Activated naive CD4-positive, alpha-beta T cell treated with anti-CD3 and anti-CD28 coated beads, Interleukin-2, amount 10 ng/mL, durations not matched to agents 7 days and 5 days (primary cell): Measurements from ENCODE around the gene FERMT1.

Experiments used
- CTCF ChIA-PET: fragments of 350-600 bp; sonication (Branson Sonifier 250); formaldehyde crosslinking; loops from one replicate; lab custom pipeline; 2021; ENCODE audit warnings: antibody characterized with exemption; lab: Charles Lee
- DNase-seq: peaks from one replicate; pipeline ENCODE4 v3.0.0-alpha.2; 2020
- H3K27ac Mint-ChIP-seq: one replicate; pipeline ENCODE4 v1.8.0; 2021; ENCODE audit warnings: mild to moderate bottlenecking, moderate library complexity, mixed read lengths
- H3K27me3 Mint-ChIP-seq: one replicate; pipeline ENCODE4 v1.8.0; 2021; ENCODE audit warnings: mild to moderate bottlenecking, mixed read lengths
- H3K36me3 Mint-ChIP-seq: one replicate; pipeline ENCODE4 v1.8.0; 2021; ENCODE audit warnings: mixed read lengths
- H3K4me1 Mint-ChIP-seq: one replicate; pipeline ENCODE4 v1.8.0; 2021; ENCODE audit warnings: mixed read lengths
- H3K4me3 Mint-ChIP-seq: one replicate; pipeline ENCODE4 v1.8.0; 2021; ENCODE audit warnings: mild to moderate bottlenecking, moderate library complexity, mixed read lengths
- H3K9me3 Mint-ChIP-seq: one replicate; pipeline ENCODE4 v1.8.0; 2021; ENCODE audit warnings: mixed read lengths

The FERMT1 gene

DNA sequence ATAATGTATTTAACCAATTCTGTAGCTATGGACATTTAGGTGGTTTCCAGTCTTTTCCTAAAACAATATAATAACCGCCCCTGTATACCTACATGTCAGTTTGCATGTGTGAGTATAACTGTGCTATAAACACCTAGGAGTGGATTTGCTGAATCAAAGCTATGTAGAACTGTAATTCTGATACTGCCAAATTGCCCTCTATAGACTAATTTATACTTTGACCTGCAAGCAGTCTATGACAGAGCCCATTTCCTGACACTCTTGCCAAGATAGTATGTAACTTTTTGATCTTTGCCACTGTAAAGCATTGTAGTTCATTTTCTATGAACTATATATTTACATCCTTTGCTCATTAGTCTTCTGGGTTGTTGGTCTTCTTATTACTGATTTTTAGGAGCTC is 19.5 kb downstream of the FERMT1 start:
- CTCF ChIA-PET: no interaction called here
- no peak overlapping the region for H3K27ac Mint-ChIP-seq
- no peak overlapping the region for H3K4me3 Mint-ChIP-seq
- H3K9me3 Mint-ChIP-seq: no peaks in the 10 kb centered on the region
- no peak for DNase-seq
- peaks cover 14% of the 10 kb centered on the region for H3K27me3 Mint-ChIP-seq
- no peaks in the 10 kb centered on the region for H3K4me1 Mint-ChIP-seq
- H3K36me3 Mint-ChIP-seq: no peaks in the 10 kb centered on the region

DNA sequence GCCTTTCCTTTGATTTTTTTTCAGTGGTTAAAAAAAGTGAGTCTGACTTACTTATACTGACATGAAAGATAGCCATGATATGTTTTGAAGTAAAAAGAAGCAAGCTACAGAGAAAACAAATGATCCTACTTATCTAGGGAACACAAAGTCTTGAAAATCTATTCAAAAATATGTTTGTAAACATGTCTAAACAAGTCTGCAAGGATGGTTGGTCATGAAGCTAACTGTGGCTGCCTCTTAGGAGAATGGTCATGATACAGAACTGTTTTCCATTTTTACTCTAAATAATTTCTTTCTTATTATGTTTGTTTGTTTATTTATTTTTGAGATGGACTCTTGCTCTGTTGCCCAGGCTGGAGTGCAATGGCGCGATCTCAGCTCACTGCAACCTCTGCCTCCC is 21.5 kb downstream of the FERMT1 start:
- Mint-ChIP-seq H3K4me1 (no peaks in the 10 kb centered on the region), H3K36me3 (no peaks in the 10 kb centered on the region), H3K27ac (no peak overlapping the region), H3K27me3 (peaks cover 14% of the 10 kb centered on the region), H3K4me3 (no peak overlapping the region), H3K9me3 (no peaks in the 10 kb centered on the region)
- CTCF ChIA-PET: no interaction called here
- no peak for DNase-seq

DNA sequence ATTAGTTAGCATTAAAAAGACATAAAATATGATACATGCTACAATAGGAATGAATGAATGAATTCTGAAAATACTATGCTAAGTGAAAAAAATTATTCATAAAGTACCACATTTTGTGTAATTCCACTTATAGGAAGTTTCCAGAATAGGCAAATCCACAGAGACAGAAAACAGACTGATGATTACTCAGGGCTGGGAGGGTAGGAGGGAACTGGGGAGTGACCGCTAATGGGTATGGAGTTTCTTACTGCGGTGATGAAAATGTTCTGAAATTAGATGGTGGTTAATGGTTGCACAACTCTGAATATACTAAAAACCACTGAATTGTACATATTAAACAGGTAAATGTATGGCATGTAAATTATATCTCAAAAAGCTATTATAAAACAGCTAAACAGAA is 22.6 kb downstream of the FERMT1 start:
- no peak overlapping the region for H3K4me3 Mint-ChIP-seq
- H3K4me1 Mint-ChIP-seq: no peaks in the 10 kb centered on the region
- peaks cover 14% of the 10 kb centered on the region for H3K27me3 Mint-ChIP-seq
- CTCF ChIA-PET: no interaction called here
- DNase-seq: no peak
- H3K27ac Mint-ChIP-seq: no peak overlapping the region
- H3K9me3 Mint-ChIP-seq: no peaks in the 10 kb centered on the region
- H3K36me3 Mint-ChIP-seq: no peaks in the 10 kb centered on the region

DNA sequence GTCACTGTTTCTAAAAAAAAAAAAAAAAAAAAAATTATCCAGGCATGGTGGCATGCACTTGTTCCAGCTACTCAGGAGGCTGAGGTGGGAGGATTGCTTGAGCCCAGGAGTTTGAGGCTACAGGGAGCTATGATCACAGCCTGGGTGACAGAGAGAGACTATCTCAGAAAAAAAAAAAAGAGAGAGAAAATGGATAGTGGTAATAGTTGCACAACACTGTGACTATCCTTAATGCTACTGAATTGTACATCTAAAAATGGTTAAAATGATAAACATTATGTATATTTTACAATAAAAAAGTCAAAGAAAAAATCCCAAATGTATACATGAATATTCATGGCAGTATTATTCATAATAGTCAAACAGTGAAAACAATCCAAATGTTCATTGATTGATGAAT is 23.0 kb downstream of the FERMT1 start:
- Mint-ChIP-seq H3K27ac (no peak overlapping the region), H3K9me3 (no peaks in the 10 kb centered on the region), H3K36me3 (no peaks in the 10 kb centered on the region), H3K27me3 (peaks cover 11% of the 10 kb centered on the region), H3K4me1 (no peaks in the 10 kb centered on the region), H3K4me3 (no peak overlapping the region)
- DNase-seq: no peak
- CTCF ChIA-PET: no interaction called here

DNA sequence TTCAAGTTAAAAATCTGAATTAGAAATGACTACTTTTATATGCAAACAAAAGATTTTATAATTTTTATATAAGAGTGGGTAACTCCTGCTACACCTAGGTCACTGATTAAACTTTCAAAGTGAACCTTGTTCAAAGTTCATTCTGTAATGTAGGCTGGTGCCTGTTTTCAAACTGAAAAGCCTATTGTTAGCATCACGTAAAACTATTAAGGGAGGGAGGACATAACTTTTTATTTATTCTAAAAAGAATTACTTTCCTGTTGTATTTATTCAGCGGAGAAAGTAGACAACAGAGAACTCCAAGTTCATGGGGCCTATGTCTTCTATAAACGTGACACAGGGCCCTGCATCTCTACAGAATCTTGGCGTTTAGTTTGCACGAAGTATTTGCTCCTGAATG is 27.4 kb downstream of the FERMT1 start:
- no peak overlapping the region for H3K4me3 Mint-ChIP-seq
- H3K36me3 Mint-ChIP-seq: no peaks in the 10 kb centered on the region
- DNase-seq: no peak
- no peaks in the 10 kb centered on the region for H3K9me3 Mint-ChIP-seq
- peaks cover 15% of the 10 kb centered on the region for H3K27me3 Mint-ChIP-seq
- no peaks in the 10 kb centered on the region for H3K4me1 Mint-ChIP-seq
- no peak overlapping the region for H3K27ac Mint-ChIP-seq
- CTCF ChIA-PET: no interaction called here

DNA sequence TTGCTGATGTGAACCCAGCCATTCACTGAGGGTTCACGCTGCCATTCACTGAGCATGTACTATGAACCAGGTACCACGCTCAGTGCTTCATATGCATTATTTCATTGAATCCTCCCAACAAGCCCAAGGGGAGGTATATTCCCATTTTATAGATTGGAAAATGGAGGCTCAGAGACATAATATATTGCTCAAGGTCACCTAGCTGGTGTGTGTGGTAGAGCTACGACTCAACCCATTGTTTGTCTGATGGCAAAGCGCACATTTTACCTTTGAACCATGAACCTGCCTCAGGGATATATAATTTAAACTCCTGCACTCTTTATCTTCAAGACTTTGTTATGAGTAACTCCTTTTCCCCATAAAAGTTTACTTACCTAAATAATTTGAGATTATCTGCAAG is 28.3 kb downstream of the FERMT1 start:
- H3K27ac Mint-ChIP-seq: no peak overlapping the region
- H3K4me3 Mint-ChIP-seq: no peak overlapping the region
- CTCF ChIA-PET: no interaction called here
- no peak for DNase-seq
- H3K9me3 Mint-ChIP-seq: no peaks in the 10 kb centered on the region
- H3K4me1 Mint-ChIP-seq: no peaks in the 10 kb centered on the region
- peaks cover 18% of the 10 kb centered on the region for H3K27me3 Mint-ChIP-seq
- H3K36me3 Mint-ChIP-seq: no peaks in the 10 kb centered on the region

DNA sequence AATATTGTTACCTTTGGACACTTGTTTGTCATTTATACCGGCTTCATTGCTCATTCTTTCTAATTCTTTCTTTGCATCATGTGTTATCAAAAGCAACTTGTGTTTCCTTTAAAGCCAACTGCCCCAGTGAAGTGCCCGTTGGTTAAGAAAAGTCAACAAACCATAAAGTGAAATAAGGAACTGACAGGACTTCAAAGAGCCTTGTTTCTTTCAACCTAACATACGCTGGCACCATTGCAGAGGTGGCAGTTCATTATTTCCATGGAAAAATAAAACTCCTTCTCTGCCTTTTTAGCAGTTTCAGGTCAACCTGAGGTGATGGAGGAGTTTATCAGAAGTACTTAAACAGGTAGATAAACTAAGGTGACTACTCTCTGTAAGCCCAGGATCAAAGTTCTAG is 28.8 kb downstream of the FERMT1 start:
- Mint-ChIP-seq H3K4me1 (no peaks in the 10 kb centered on the region), H3K36me3 (no peaks in the 10 kb centered on the region), H3K27ac (no peak overlapping the region), H3K4me3 (no peak overlapping the region), H3K9me3 (no peaks in the 10 kb centered on the region), H3K27me3 (peaks cover 18% of the 10 kb centered on the region)
- CTCF ChIA-PET: no interaction called here
- DNase-seq: no peak

DNA sequence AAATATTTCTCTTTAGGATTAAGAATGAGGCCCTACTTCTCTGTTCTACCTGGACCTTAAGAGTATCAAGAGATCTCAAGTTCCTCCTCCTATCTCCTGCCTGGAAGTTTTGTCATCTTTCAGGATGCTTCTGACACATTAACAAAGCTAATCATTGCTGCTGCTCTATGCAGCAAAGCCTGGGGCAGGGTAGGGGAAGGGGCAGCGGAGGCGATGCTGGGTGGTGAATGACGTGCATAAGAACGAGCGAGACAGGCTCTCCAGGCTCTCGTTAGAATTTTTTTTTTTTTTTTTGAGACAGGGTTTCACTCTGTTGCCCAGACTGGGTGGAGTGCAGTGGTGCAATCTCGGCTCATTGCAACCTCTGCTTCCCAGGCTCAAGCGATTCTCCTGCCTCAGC is 31.2 kb downstream of the FERMT1 start:
- H3K9me3 Mint-ChIP-seq: no peaks in the 10 kb centered on the region
- no peak for DNase-seq
- no peak overlapping the region for H3K4me3 Mint-ChIP-seq
- no peaks in the 10 kb centered on the region for H3K36me3 Mint-ChIP-seq
- no peak overlapping the region for H3K27ac Mint-ChIP-seq
- CTCF ChIA-PET: interaction anchor here (0.7 kb wide), 1 partner anchor 172 kb away, joined by 3 read pairs; no protein-coding TSS in a partner anchor
- peaks cover 22% of the 10 kb centered on the region for H3K27me3 Mint-ChIP-seq
- H3K4me1 Mint-ChIP-seq: no peaks in the 10 kb centered on the region

DNA sequence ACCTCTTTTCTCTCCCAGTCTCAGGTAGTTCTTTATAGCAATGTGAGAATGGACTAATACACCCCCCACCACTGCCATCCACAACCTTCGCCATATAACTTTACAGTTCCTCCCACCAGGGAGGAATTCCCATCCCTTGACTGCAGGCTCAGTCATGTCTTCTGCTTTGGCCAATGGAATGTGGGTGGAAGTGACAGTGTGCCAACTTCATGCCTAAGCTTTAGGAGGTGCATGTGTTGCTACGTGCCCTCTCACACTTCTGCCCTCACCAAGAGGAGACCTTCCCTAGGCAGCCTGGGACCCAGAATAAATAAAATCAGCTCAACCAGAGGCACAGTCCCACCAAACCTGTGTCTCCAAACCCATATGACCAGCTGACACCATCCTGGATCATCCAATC is 36.0 kb downstream of the FERMT1 start:
- Mint-ChIP-seq H3K27me3 (peaks cover 20% of the 10 kb centered on the region), H3K27ac (no peak overlapping the region), H3K4me1 (no peaks in the 10 kb centered on the region), H3K36me3 (no peaks in the 10 kb centered on the region), H3K4me3 (no peak overlapping the region), H3K9me3 (no peaks in the 10 kb centered on the region)
- CTCF ChIA-PET: no interaction called here
- DNase-seq: no peak

DNA sequence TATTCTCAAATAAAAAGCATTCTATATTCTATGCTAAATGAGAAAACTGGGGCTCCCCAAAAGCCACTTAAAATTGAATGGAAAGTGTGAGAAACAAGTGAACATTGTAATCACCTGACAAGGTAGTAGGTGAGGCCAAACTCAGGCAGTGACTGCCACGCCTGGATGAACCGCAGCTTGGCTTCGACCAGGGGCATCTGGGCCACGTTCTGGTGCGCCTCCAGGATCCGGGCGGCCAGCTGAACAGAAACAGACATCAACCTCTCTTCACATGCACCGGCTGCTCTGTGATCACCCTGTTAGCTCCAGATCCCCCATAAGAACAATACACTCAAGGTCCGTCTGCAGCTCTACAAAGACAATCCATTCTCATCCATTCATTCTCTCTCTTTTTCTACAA is 38.9 kb downstream of the FERMT1 start:
- H3K4me1 Mint-ChIP-seq: no peaks in the 10 kb centered on the region
- H3K27ac Mint-ChIP-seq: no peak overlapping the region
- H3K9me3 Mint-ChIP-seq: no peaks in the 10 kb centered on the region
- DNase-seq: no peak
- CTCF ChIA-PET: interaction anchor here (0.6 to 1.2 kb wide), 2 partner anchors 287 to 554 kb away, joined by 3 read pairs; no protein-coding TSS in a partner anchor
- H3K4me3 Mint-ChIP-seq: no peak overlapping the region
- H3K36me3 Mint-ChIP-seq: no peaks in the 10 kb centered on the region
- peaks cover 27% of the 10 kb centered on the region for H3K27me3 Mint-ChIP-seq

DNA sequence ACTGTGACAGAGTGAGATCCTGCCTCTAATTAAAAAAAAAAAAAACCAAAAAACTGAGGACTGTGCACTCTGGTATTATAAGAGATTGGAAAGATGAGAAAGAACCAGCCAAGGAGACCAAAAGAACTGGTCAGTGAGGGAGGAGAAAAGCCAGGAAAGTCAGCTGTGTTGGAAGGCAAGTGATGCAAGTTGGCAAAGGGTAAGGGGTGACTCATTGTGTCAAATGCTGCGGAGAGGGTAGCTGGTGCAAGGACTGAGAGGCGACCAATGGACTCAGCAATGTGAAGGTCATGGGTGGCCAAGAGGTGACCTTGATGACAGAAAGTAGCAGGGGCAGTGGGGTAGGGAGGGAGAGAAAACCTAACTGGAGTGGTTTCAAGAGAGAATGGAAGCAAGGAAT is 41.6 kb downstream of the FERMT1 start:
- no peaks in the 10 kb centered on the region for H3K4me1 Mint-ChIP-seq
- no peak for DNase-seq
- H3K36me3 Mint-ChIP-seq: no peaks in the 10 kb centered on the region
- peaks cover 30% of the 10 kb centered on the region for H3K27me3 Mint-ChIP-seq
- no peak overlapping the region for H3K27ac Mint-ChIP-seq
- H3K4me3 Mint-ChIP-seq: no peak overlapping the region
- H3K9me3 Mint-ChIP-seq: no peaks in the 10 kb centered on the region
- CTCF ChIA-PET: interaction anchor here (1.3 to 1.4 kb wide), 2 partner anchors 30 to 552 kb away, joined by 3 to 6 read pairs; no protein-coding TSS in a partner anchor

DNA sequence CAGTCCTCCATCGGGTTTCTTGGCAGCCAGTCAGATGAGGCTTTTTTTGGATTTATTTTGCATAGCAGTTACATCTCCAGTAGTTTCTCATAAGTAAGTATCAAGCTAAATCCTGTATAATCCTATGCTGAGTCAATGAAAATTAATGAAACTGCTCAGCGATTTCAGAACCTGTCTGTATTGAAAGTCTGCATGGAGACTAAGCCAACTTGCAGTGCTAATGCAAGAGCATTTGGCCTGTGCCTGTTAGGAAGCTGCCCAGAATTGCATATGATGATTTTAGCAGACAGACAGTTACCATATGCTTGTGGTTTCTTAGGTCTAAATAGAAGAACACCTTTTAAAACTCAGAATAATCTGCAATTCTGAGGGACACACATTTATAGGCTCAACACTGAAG is 43.8 kb downstream of the FERMT1 start:
- DNase-seq: no peak
- H3K27me3 Mint-ChIP-seq: peaks cover 40% of the 10 kb centered on the region

DNA sequence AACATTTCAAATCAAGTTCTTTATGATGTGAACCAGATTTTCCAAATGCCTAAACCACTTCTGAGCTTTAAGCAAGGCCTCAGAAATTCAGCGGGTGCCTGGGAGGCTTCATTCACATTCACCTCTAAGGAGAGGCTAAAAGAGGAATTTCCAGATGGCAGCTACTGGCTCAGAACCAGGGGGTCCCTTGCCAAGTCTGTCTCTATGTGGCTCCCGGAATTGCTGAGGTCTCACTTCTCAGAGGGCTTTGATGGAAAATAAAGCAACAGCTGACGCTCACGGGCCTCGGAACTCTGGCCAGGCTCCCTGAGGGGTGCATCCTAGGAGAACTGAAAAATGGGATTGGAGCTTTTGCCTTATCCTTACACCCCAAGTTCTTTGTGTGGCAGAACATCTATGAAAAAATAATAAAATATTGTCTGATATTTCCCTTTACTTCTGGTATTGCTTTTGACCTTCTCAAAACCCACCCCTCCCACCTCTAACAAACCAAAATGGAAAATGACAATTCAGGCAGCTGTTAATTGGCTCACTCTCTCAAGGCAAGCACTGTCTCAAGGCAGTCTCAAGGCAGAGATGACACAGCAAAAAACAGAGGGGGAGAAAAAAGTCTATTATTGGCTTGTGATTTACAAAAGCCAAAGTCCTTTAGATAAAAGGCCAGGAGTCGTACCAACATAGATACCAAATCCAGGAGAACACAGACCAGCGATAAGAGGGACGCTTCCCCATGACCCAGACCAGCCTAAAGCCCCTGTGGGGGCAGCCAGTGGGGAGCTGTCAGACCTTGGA is 47.2 kb downstream of the FERMT1 start:
- Mint-ChIP-seq H3K27ac (no peak overlapping the region), H3K9me3 (no peaks in the 10 kb centered on the region), H3K36me3 (no peaks in the 10 kb centered on the region), H3K4me1 (peaks cover 3% of the 10 kb centered on the region), H3K4me3 (no peak overlapping the region), H3K27me3 (peaks cover 29% of the 10 kb centered on the region)
- DNase-seq: no peak
- CTCF ChIA-PET: interaction anchor here (0.5 to 3.9 kb wide), 4 partner anchors 9 to 547 kb away, joined by 3 to 29 read pairs (median 4); no protein-coding TSS in a partner anchor

More for the DNA sequence above, 43.8 kb downstream of the FERMT1 start:
- CTCF ChIA-PET: interaction anchor here (0.7 to 2.8 kb wide), 2 partner anchors 550 to 1713 kb away, joined by 5 to 29 read pairs; no protein-coding TSS in a partner anchor
- Mint-ChIP-seq H3K36me3 (no peaks in the 10 kb centered on the region), H3K4me1 (peaks cover 2% of the 10 kb centered on the region), H3K9me3 (no peaks in the 10 kb centered on the region), H3K4me3 (no peak overlapping the region), H3K27ac (no peak overlapping the region)

DNA sequence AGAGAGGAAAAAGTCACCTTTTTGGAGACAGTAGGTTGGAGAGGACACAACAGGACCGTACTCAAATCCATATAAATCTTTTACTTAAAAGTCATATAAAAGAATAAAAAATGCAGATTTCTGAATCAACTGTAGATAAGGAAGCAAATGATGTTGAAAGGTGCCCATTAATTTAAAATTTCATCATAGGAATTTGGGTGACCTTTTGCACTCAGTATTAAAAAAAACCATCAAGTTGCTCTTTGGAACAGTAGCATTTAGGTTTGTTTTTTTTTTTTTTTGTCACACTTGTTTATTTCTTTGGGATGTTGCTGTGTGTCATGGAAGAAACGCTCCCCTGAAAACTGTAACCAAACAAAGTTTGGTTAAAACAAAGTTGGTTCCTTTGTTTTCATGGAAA is 48.0 kb downstream of the FERMT1 start:
- H3K4me3 Mint-ChIP-seq: no peak overlapping the region
- no peaks in the 10 kb centered on the region for H3K36me3 Mint-ChIP-seq
- DNase-seq: no peak
- CTCF ChIA-PET: interaction anchor here (3.9 kb wide), 1 partner anchor 546 kb away, joined by 29 read pairs; no protein-coding TSS in a partner anchor
- H3K4me1 Mint-ChIP-seq: peaks cover 3% of the 10 kb centered on the region
- H3K9me3 Mint-ChIP-seq: no peaks in the 10 kb centered on the region
- H3K27me3 Mint-ChIP-seq: peaks cover 25% of the 10 kb centered on the region
- no peak overlapping the region for H3K27ac Mint-ChIP-seq

DNA sequence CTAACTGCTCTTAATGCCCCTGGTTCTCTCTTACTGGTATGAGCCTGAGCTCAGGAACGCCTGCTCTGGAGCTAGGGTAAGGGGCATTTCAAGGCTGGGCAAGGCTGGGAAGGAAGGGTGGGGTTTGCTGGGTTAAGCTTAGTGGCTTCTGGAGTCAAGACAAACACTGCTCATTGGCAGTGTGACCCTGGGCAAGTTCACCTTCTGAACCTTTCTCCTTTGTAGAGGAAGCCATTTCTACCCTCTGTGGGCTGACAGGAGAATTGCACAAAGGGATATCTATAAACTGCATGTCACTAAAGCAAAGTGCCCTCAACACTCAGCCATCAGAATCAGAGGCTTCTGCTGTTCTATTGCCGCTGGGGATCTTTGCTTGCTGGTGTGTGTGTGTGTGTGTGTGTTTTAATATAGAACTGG is 48.7 kb downstream of the FERMT1 start:
- no peak overlapping the region for H3K4me3 Mint-ChIP-seq
- no peaks in the 10 kb centered on the region for H3K9me3 Mint-ChIP-seq
- CTCF ChIA-PET: interaction anchor here (1.1 to 3.9 kb wide), 2 partner anchors 63 to 545 kb away, joined by 3 to 29 read pairs; no protein-coding TSS in a partner anchor
- no peak overlapping the region for H3K27ac Mint-ChIP-seq
- H3K4me1 Mint-ChIP-seq: peaks cover 3% of the 10 kb centered on the region
- H3K27me3 Mint-ChIP-seq: peaks cover 25% of the 10 kb centered on the region
- H3K36me3 Mint-ChIP-seq: no peaks in the 10 kb centered on the region
- DNase-seq: peak; percentile 23
